K562 (cell line): Measurements from ENCODE around the gene MYL12A. TPM values are rescaled to one million over a fixed set of nuclear protein-coding genes. Genes with fewer than 3 reads are reported as not detected.

Experiments
- CBFA2T3 ChIP-seq: fragments of 450-650 bp; IDR thresholded peaks from 2 replicates; pipeline ENCODE4 v1.6.1; 2017
- LCOR ChIP-seq: sonication (generic); formaldehyde crosslinking; IDR thresholded peaks from 2 replicates; pipeline ENCODE4 v1.8.0; 2022; ENCODE audit warnings: mild to moderate bottlenecking, missing genetic modification reagents
- PTBP1 ChIP-seq: fragments of 200-400 bp; formaldehyde crosslinking; IDR thresholded peaks from 2 replicates; pipeline ENCODE4 v1.6.1; 2017; ENCODE audit warnings: low read depth, low read length
- SMAD2 ChIP-seq: fragments of 150-350 bp; IDR thresholded peaks from 2 replicates; pipeline ENCODE4 v1.6.1; 2014; ENCODE audit warnings: low read depth, mild to moderate bottlenecking, low read length
- SP2 ChIP-seq: IDR thresholded peaks from 2 replicates; pipeline ENCODE4 v1.6.1; 2011; ENCODE audit warnings: mild to moderate bottlenecking, low read depth, low read length, moderate library complexity; ENCODE audit not compliant: poor library complexity, severe bottlenecking; ENCODE audit errors: extremely low read depth
- TCF3 ChIP-seq: sonication (generic); formaldehyde crosslinking; IDR thresholded peaks from 2 replicates; pipeline ENCODE4 v1.4.0; 2020; ENCODE audit warnings: mild to moderate bottlenecking, missing genetic modification reagents
- TRIM24 ChIP-seq, 2 experiments: fragments of 450-650 bp; IDR thresholded peaks; 2 replicates each; pipeline ENCODE4 v1.6.1; 2016
- ZBTB7A ChIP-seq: IDR thresholded peaks from 2 replicates; pipeline ENCODE4 v1.6.1; 2011; ENCODE audit warnings: low read depth, mild to moderate bottlenecking, low read length, moderate library complexity, borderline replicate concordance; ENCODE audit not compliant: control insufficient read depth
- ZNF232 ChIP-seq: sonication (generic); formaldehyde crosslinking; IDR thresholded peaks from 2 replicates; pipeline ENCODE4 v1.8.0; 2022; ENCODE audit warnings: mild to moderate bottlenecking, missing genetic modification reagents
- ZNF408 ChIP-seq: fragments of 250-450 bp; sonication (Bioruptor Pico); IDR thresholded peaks from 2 replicates; pipeline ENCODE4 v1.4.0; 2020; ENCODE audit warnings: low read depth, mild to moderate bottlenecking, moderate library complexity
- polyA plus RNA-seq, 8 experiments: library from polyadenylated mRNA; depleted of rRNA in 4 of 8; stranded (reverse) in 5 of 8; unstranded in 3 of 8; fragments of >200 nt; fragmentation: Nextera tagmentation in 2 of 8; fragmentation: Illumina TruSeq in 1 of 8; extraction: Ambion mirVana in 2 of 8; extraction: Trizol in 1 of 8; gene quantifications; 2 replicates each; pipeline versions ENCODE4 v1.2.1 to v1.2.3, GENCODE V29; 2011 to 2014; ENCODE audit warnings: inconsistent platforms in 1 of 8, missing spikeins in 1 of 8
- total RNA-seq, 7 experiments: library from RNA; depleted of rRNA in 6 of 7; stranded (reverse); fragments of >200 nt in 6 of 7; fragmentation: Illumina TruSeq in 2 of 7; extraction: Trizol in 2 of 7; gene quantifications; 2 replicates each; pipeline versions ENCODE4 v1.2.1 to v1.2.3, GENCODE V29; 2011 to 2021; ENCODE audit warnings: low replicate concordance in 1 of 7
- TF ChIP-seq, protein P1 (sequence below): sonication (generic); formaldehyde crosslinking; IDR thresholded peaks from 2 replicates; pipeline ENCODE4 v1.8.1; 2023; ENCODE audit warnings: missing genetic modification reagents, mild to moderate bottlenecking, borderline replicate concordance
- TF ChIP-seq, protein P2 (sequence below): fragments of 250-450 bp; sonication (Bioruptor Pico); IDR thresholded peaks from 2 replicates; pipeline ENCODE4 v1.8.0; 2021; ENCODE audit warnings: borderline replicate concordance, mild to moderate bottlenecking, moderate library complexity; ENCODE audit not compliant: poor library complexity, severe bottlenecking
- TF ChIP-seq, protein P3 (sequence below): sonication (generic); formaldehyde crosslinking; IDR thresholded peaks from 2 replicates; pipeline ENCODE4 v1.8.0; 2022; ENCODE audit warnings: mild to moderate bottlenecking, low read depth, missing genetic modification reagents
- TF ChIP-seq, protein P4 (sequence below): fragments of 450-650 bp; formaldehyde crosslinking; IDR thresholded peaks from 2 replicates; pipeline ENCODE4 v1.4.0; 2022; ENCODE audit warnings: missing genetic modification characterization
- TF ChIP-seq, protein P5 (sequence below): fragments of 450-650 bp; IDR thresholded peaks from one replicate; pipeline ENCODE4 v1.6.1; 2018; ENCODE audit warnings: mild to moderate bottlenecking, moderate library complexity; ENCODE audit not compliant: partially characterized antibody

The MYL12A gene
- total and polyA plus RNA-seq, 9 of the 15 experiments (the other 6 are each of a cell fraction or from before 2014, with no cell fraction given), result 308 to 1,031 (median 559) TPM

DNA sequence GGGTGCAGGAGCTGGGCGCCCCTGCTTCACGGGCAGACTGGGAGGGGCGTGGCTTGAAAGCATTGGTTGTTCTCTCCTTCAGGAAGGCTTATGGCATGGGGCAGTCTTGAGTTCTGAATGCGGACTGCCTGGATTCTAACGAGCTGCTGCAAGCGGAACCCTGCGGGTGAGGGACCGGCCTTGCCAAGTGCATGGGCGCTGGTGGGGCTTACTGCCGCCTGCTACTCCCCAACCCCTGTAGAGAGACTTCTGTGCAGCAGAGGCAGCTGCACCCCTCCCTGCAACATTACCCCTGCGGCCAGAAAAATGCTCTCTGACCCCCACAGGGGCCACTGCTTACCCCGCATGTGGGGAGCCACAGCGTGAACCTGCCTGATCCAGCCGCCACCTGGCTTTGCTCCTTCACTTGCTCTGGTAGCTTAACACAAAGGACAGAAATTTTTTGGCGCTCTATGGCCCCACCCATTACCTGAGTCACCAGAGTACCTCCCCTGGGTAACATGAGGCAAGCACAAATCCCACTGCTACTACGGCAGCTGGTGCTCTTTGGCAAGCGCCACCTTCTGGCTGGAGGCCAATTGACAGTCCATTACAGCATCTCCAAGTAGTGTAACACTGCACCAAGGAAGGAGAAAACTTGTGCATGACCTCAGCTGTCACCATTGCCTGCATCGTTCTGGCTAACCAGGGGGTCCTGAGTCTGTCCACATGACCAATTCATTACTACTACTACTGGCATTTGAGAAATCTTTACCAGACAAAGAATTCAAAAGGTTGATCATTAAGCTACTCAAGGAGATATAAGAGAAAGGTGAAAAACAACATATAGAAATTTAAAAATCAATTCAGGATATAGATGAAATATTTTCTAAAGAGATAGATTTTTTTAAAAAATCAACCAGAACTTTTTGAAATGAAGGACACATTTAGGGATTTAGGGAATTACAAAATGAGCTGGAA, 49.7 kb downstream of the MYL12A start (continued):
- TF ChIP-seq, protein P1, sequence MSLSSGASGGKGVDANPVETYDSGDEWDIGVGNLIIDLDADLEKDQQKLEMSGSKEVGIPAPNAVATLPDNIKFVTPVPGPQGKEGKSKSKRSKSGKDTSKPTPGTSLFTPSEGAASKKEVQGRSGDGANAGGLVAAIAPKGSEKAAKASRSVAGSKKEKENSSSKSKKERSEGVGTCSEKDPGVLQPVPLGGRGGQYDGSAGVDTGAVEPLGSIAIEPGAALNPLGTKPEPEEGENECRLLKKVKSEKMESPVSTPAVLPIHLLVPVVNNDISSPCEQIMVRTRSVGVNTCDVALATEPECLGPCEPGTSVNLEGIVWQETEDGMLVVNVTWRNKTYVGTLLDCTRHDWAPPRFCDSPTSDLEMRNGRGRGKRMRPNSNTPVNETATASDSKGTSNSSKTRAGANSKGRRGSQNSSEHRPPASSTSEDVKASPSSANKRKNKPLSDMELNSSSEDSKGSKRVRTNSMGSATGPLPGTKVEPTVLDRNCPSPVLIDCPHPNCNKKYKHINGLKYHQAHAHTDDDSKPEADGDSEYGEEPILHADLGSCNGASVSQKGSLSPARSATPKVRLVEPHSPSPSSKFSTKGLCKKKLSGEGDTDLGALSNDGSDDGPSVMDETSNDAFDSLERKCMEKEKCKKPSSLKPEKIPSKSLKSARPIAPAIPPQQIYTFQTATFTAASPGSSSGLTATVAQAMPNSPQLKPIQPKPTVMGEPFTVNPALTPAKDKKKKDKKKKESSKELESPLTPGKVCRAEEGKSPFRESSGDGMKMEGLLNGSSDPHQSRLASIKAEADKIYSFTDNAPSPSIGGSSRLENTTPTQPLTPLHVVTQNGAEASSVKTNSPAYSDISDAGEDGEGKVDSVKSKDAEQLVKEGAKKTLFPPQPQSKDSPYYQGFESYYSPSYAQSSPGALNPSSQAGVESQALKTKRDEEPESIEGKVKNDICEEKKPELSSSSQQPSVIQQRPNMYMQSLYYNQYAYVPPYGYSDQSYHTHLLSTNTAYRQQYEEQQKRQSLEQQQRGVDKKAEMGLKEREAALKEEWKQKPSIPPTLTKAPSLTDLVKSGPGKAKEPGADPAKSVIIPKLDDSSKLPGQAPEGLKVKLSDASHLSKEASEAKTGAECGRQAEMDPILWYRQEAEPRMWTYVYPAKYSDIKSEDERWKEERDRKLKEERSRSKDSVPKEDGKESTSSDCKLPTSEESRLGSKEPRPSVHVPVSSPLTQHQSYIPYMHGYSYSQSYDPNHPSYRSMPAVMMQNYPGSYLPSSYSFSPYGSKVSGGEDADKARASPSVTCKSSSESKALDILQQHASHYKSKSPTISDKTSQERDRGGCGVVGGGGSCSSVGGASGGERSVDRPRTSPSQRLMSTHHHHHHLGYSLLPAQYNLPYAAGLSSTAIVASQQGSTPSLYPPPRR (CRISPR knock-in tag), result no peak
- TF ChIP-seq SP2, result peak; percentile 63
- no peak for TF ChIP-seq ZNF408 (CRISPR knock-in tag)
- TF ChIP-seq CBFA2T3, result peak; percentile 10; the same call in 1 of the 2 replicates
- TF ChIP-seq ZBTB7A, result no peak
- TF ChIP-seq ZNF232 (CRISPR knock-in tag), result no peak
- no peak for TF ChIP-seq TRIM24 (IDR thresholded peaks at IDR 0.05)
- TF ChIP-seq PTBP1, result no peak
- peak; percentile 97 for TF ChIP-seq LCOR (CRISPR knock-in tag)
- TF ChIP-seq, protein P2, sequence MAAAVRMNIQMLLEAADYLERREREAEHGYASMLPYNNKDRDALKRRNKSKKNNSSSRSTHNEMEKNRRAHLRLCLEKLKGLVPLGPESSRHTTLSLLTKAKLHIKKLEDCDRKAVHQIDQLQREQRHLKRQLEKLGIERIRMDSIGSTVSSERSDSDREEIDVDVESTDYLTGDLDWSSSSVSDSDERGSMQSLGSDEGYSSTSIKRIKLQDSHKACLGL (CRISPR knock-in tag), result no peak
- TF ChIP-seq, protein P3, sequence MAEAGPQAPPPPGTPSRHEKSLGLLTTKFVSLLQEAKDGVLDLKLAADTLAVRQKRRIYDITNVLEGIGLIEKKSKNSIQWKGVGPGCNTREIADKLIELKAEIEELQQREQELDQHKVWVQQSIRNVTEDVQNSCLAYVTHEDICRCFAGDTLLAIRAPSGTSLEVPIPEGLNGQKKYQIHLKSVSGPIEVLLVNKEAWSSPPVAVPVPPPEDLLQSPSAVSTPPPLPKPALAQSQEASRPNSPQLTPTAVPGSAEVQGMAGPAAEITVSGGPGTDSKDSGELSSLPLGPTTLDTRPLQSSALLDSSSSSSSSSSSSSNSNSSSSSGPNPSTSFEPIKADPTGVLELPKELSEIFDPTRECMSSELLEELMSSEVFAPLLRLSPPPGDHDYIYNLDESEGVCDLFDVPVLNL, result 0 out of 2 replicates have a peak, but pooled peaks have one; percentile 43
- TF ChIP-seq, protein P4, sequence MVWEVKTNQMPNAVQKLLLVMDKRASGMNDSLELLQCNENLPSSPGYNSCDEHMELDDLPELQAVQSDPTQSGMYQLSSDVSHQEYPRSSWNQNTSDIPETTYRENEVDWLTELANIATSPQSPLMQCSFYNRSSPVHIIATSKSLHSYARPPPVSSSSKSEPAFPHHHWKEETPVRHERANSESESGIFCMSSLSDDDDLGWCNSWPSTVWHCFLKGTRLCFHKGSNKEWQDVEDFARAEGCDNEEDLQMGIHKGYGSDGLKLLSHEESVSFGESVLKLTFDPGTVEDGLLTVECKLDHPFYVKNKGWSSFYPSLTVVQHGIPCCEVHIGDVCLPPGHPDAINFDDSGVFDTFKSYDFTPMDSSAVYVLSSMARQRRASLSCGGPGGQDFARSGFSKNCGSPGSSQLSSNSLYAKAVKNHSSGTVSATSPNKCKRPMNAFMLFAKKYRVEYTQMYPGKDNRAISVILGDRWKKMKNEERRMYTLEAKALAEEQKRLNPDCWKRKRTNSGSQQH (CRISPR knock-in tag), result no peak
- peak; percentile 63 for TF ChIP-seq TCF3 (CRISPR knock-in tag)
- TF ChIP-seq, protein P5, sequence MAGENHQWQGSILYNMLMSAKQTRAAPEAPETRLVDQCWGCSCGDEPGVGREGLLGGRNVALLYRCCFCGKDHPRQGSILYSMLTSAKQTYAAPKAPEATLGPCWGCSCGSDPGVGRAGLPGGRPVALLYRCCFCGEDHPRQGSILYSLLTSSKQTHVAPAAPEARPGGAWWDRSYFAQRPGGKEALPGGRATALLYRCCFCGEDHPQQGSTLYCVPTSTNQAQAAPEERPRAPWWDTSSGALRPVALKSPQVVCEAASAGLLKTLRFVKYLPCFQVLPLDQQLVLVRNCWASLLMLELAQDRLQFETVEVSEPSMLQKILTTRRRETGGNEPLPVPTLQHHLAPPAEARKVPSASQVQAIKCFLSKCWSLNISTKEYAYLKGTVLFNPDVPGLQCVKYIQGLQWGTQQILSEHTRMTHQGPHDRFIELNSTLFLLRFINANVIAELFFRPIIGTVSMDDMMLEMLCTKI, result no peak
- TF ChIP-seq SMAD2, result no peak
